Measurements from ENCODE around the gene AFP.

The AFP gene

GRCh38 chr4:73439445-73439844, 3.4 kb downstream of the AFP start:
- no peak for FAIRE-seq

- FAIRE-seq = no peak
Measured at GRCh38 chr4:73439991-73440390, 4.0 kb downstream of the AFP start.

GRCh38 chr4:73440653-73441052, 4.6 kb downstream of the AFP start:
- no peak for FAIRE-seq

- no peak for FAIRE-seq
Measured at GRCh38 chr4:73442275-73442674, 6.3 kb downstream of the AFP start.

GRCh38 chr4:73443224-73443623, 7.2 kb downstream of the AFP start:
- no peak for FAIRE-seq

GRCh38 chr4:73445383-73446335, 9.6 kb downstream of the AFP start:
- FAIRE-seq = no peak

GRCh38 chr4:73446336-73446938, 10.4 kb downstream of the AFP start:
- no peak for FAIRE-seq

GRCh38 chr4:73447671-73448070, 11.7 kb downstream of the AFP start:
- no peak for FAIRE-seq

GRCh38 chr4:73448448-73449203, 12.6 kb downstream of the AFP start:
- FAIRE-seq = no peak

GRCh38 chr4:73450398-73451004, 14.5 kb downstream of the AFP start:
- FAIRE-seq = no peak

- no peak for FAIRE-seq
Measured at GRCh38 chr4:73451404-73451803, 15.4 kb downstream of the AFP start.

- no peak for FAIRE-seq
Measured at GRCh38 chr4:73451981-73452747, 16.1 kb downstream of the AFP start.

GRCh38 chr4:73452953-73453700, 17.1 kb downstream of the AFP start:
- FAIRE-seq = no peak

- FAIRE-seq = no peak
Measured at GRCh38 chr4:73453701-73454005, 17.6 kb downstream of the AFP start.

GRCh38 chr4:73454920-73455319, 18.9 kb downstream of the AFP start:
- no peak for FAIRE-seq

- no peak for FAIRE-seq
Measured at GRCh38 chr4:73456177-73457022, 20.4 kb downstream of the AFP start.

- no peak for FAIRE-seq
Measured at GRCh38 chr4:73458184-73459047, 22.4 kb downstream of the AFP start.

GRCh38 chr4:73459048-73459421, 23.0 kb downstream of the AFP start:
- FAIRE-seq = no peak

GRCh38 chr4:73460913-73461522, 25.0 kb downstream of the AFP start:
- FAIRE-seq = no peak
